Stimulated activated naive CD8-positive, alpha-beta T cell treated with anti-CD3 and anti-CD28 coated beads, Interleukin-15, amount 100 ng/mL, for 72 hours (primary cell): Measurements from ENCODE around the gene REV1.
A peak's percentile ranks its signal among the peaks of the same experiment; 100 is the strongest.
"Not testable (repeated sequence)": the region's sequence is repeated elsewhere in the genome, so short reads cannot be mapped to it uniquely, and the experiment has no call there.

Experiments
- ATAC-seq: fragments of 150-1000 bp; cut with Tn5 transposase; 2 replicates; pipeline ENCODE4 v1.10.0; 2021; ENCODE audit warnings: mild to moderate bottlenecking, moderate library complexity
- DNase-seq, 2 donors: peaks; one replicate each; pipeline ENCODE4 v3.0.0; 2021 to 2022
- H3K27ac Mint-ChIP-seq, 2 donors: one replicate each; pipeline ENCODE4 v1.8.0; 2022; ENCODE audit warnings: mild to moderate bottlenecking in 2 of 2, mixed read lengths in 2 of 2, moderate library complexity in 2 of 2
- H3K27me3 Mint-ChIP-seq: one replicate; pipeline ENCODE4 v1.8.0; 2022; ENCODE audit warnings: mixed read lengths
- H3K4me1 Mint-ChIP-seq: one replicate; pipeline ENCODE4 v1.8.0; 2022; ENCODE audit warnings: mild to moderate bottlenecking, mixed read lengths
- H3K4me3 Mint-ChIP-seq, 2 donors: one replicate each; pipeline ENCODE4 v1.8.0; 2022; ENCODE audit warnings: mild to moderate bottlenecking in 2 of 2, mixed read lengths in 2 of 2, moderate library complexity in 1 of 2
- H3K9me3 Mint-ChIP-seq, 2 donors: one replicate each; pipeline ENCODE4 v1.8.0; 2022; ENCODE audit warnings: mixed read lengths in 2 of 2

Gene REV1

DNA sequence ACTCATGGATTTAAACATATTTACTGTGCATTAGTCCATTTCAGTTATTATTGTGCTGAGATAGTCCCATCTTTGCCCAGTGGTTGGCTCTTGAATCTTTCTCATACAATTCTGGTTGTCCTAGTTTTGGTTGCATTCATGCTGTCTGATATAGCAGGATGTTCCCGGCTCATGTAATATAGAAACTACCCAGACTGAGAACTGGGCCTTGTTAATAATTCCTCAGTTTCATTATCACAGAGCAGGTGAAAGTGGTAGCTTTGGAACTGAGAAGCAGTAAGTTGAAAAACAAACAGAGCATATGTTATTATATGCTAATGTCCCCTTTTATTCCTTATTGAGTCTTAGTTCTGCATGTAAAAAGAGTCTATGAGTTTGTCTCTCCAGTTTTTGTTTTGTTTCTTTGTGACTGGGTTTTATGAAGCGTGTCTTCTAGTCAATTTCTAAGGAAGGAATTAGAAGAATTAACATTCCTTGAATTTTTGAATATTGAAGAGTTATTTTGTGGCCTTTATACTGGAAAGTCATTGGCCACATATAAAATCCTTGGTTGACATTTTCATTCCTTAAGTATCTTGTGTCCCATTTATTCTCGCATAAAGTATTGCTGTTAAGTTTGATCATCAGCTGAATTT is 109.3 kb downstream of the REV1 start:
- H3K9me3 Mint-ChIP-seq: no peaks in the 10 kb centered on the region
- H3K4me1 Mint-ChIP-seq: peaks cover 15% of the 10 kb centered on the region
- peak; percentile 69 for ATAC-seq
- H3K4me3 Mint-ChIP-seq: no peak overlapping the region
- H3K27ac Mint-ChIP-seq: peak overlapping the region in 1 of 2 donors; percentile 43
- H3K27me3 Mint-ChIP-seq: no peaks in the 10 kb centered on the region
- DNase-seq: no peak

DNA sequence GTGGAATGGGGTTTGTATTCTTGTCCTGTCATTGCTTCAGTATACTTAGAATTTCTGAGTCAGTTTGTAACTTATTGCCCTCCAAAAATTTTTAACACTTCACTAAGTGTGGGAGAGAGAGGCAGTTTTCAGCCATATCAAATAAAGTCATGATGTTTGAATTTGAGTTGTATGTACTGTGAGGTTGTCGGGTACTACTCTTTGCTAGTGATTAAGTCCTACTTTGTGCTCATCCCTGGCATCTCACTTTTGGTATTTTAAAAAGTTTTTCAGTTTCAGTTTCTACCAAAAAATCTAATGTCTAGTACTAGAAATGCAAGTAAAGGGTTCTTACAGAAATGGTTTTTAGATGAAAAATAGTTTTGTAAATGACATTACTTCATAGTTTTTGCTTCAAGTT is 111.9 kb downstream of the REV1 start:
- Mint-ChIP-seq H3K27ac (no peak overlapping the region), H3K9me3 (peaks cover 0 to 5% of the 10 kb centered on the region in 2 donors), H3K27me3 (no peaks in the 10 kb centered on the region), H3K4me1 (peaks cover 15% of the 10 kb centered on the region), H3K4me3 (no peak overlapping the region)
- ATAC-seq (peak; percentile 94), DNase-seq (no peak)

DNA sequence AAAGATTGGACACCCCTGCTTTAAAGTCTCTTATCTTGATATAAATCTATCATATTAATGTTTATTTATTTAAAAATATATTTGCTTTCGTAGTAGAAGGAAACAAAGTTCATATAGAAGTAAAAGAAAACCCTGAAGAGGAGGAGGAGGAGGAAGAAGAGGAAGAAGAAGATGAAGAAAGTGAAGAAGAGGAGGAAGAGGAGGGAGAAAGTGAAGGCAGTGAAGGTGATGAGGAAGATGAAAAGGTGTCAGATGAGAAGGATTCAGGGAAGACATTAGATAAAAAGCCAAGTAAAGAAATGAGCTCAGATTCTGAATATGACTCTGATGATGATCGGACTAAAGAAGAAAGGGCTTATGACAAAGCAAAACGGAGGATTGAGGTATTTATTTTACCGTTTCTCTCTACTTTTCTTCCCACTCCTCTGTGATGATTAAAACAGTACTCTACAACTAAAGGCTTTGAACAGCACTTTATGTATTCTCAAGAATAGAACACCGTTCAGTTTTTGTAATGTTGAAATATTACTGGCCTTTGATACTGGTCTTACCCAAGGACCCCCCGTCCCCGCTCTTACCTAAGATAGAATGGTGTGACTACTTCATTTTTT is 113.5 kb downstream of the REV1 start:
- DNase-seq (no peak), ATAC-seq (no peak)
- H3K4me3 Mint-ChIP-seq: no peak overlapping the region
- no peaks in the 10 kb centered on the region for H3K27me3 Mint-ChIP-seq
- H3K4me1 Mint-ChIP-seq: peaks cover 15% of the 10 kb centered on the region
- peaks cover 0 to 9% of the 10 kb centered on the region in 2 donors for H3K9me3 Mint-ChIP-seq
- peak overlapping the region in 1 of 2 donors; percentile 3 for H3K27ac Mint-ChIP-seq

DNA sequence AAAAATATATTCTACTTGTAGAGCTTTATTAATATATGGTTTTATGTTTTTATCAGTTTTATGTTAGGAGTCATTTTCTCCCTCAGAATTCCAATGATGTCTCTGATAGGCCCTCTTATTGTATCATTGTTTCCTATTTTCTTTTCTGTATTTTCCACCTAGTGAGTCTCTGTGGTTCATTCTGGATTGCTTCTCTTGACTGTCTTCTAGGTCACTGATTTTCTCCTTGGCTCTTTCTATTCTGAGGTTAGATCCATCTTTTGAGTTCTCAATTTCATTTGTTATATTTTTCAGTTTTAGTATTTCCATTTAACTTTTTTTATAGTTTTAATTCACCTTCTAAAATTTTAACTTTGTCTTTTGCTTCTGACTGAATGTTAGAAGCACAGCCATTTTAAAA is 115.1 kb downstream of the REV1 start:
- H3K27ac Mint-ChIP-seq: no peak overlapping the region
- ATAC-seq: no peak
- H3K9me3 Mint-ChIP-seq: peaks cover 0 to 9% of the 10 kb centered on the region in 2 donors
- DNase-seq: no peak
- H3K4me1 Mint-ChIP-seq: peaks cover 8% of the 10 kb centered on the region
- no peak overlapping the region for H3K4me3 Mint-ChIP-seq
- no peaks in the 10 kb centered on the region for H3K27me3 Mint-ChIP-seq

DNA sequence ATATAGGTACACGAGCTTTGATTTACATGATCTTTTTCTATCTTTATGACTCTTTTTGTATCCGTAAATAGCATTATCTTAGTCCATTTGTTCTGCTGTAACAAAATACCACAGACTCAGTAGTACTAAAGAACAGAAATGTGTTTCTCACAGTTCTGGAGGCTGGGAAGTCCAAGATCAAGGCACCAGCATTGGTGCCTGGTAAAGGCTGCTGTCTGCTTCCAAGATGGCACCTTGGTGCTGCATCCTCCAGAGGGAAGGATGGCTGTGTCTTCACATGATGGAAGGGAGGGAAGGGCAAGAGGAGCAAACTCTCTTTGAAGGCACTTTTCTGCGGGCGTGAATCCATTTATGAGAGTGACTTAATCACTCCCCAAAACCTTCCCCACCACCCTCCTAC is 116.7 kb downstream of the REV1 start:
- ATAC-seq: no peak
- no peaks in the 10 kb centered on the region for H3K27me3 Mint-ChIP-seq

DNA sequence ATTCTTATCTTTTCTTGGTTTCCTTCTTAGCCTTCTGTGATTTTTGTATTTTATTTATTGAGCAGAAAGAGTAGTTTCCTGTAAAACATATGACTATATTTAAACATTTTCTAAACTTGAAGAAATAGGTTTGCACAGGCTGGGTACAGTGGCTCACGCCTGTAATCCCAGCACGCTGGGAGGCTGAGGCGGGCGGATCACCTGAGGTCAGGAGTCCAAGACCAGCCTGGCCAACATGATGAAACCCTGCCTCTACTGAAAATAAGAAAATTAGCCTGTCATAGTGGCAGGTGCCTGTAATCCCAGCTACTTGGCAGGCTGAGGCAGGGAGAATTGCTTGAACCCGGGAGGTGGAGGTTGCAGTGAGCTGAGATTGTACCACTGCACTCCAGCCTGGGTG is 121.0 kb downstream of the REV1 start:
- not testable (repeated sequence) for H3K9me3 Mint-ChIP-seq, H3K4me3 Mint-ChIP-seq, DNase-seq, H3K27ac Mint-ChIP-seq, H3K27me3 Mint-ChIP-seq, ATAC-seq, H3K4me1 Mint-ChIP-seq

More for the DNA sequence above, 116.7 kb downstream of the REV1 start:
- Mint-ChIP-seq H3K4me1 (peaks cover 8% of the 10 kb centered on the region), H3K27ac (no peak overlapping the region), H3K9me3 (peaks cover 0 to 9% of the 10 kb centered on the region in 2 donors), H3K4me3 (no peak overlapping the region)
- DNase-seq: no peak

DNA sequence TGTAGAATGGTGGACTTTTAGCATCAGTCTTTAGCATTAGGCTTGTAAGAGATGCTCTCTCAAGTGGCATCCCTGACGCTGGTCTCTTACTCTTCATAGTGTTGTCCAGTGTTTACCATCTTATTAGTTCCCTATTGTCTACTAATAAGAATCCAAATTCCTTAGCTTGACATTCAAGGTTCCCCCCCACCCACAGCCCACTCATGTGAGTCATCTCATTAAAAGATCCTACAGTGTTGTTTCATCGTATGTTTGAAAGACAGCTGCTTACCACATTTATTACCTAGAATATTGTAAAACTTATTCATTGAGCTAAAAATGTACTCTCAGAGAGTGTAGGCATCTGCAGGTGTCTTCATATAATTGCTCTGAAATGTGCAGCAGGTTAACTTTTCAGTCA is 124.2 kb downstream of the REV1 start:
- Mint-ChIP-seq H3K27ac (no peak overlapping the region), H3K4me1 (peaks cover 8% of the 10 kb centered on the region), H3K9me3 (no peaks in the 10 kb centered on the region), H3K27me3 (no peaks in the 10 kb centered on the region), H3K4me3 (no peak overlapping the region)
- DNase-seq (no peak), ATAC-seq (no peak)

DNA sequence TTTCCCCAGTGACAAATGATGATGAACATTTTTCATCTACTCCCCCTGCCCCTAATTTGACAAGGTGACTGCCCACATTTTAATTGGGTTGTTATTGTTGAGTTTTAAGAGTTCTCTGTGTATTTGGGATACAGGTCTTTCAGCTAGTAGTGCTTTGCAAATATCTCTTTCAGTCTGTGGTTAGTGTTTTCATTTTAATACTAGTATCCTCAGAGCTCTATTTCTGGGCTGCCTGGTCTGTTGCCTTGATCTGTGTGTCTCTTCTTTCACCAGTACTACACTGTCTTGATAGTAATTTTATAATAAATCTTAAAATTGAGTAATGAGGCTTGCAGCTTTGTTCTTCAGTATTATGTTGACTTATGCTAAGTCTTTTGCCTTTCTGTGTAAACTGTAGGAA is 133.0 kb downstream of the REV1 start:
- Mint-ChIP-seq H3K27me3 (no peaks in the 10 kb centered on the region), H3K9me3 (no peaks in the 10 kb centered on the region), H3K27ac (peak overlapping the region in 1 of 2 donors; percentile 6), H3K4me1 (peaks cover 54% of the 10 kb centered on the region), H3K4me3 (no peak overlapping the region)
- DNase-seq (no peak), ATAC-seq (no peak)

DNA sequence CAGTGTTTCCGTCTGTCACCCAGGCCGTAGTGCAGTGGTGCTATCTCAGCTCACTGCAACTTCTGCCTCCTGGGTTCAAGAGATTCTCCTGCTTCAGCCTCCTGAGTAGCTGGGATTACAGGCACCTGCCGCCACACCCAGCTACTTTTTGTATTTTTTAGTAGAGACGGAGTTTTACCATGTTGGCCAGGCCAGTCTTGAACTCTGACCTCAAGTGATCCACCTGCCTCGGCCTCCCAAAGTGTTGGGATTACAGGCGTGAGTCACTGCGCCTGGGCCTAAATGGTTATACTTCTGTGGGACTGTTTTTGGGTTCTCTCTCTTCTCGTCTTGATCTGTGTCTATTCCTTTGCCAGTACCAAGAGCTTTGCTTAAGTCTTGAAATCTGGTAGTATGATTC is 135.0 kb downstream of the REV1 start:
- not testable (repeated sequence) for DNase-seq, ATAC-seq, H3K4me3 Mint-ChIP-seq, H3K27me3 Mint-ChIP-seq, H3K9me3 Mint-ChIP-seq
- H3K27ac Mint-ChIP-seq: peak overlapping the region in 1 of 2 donors; percentile 71
- H3K4me1 Mint-ChIP-seq: peaks cover 59% of the 10 kb centered on the region

DNA sequence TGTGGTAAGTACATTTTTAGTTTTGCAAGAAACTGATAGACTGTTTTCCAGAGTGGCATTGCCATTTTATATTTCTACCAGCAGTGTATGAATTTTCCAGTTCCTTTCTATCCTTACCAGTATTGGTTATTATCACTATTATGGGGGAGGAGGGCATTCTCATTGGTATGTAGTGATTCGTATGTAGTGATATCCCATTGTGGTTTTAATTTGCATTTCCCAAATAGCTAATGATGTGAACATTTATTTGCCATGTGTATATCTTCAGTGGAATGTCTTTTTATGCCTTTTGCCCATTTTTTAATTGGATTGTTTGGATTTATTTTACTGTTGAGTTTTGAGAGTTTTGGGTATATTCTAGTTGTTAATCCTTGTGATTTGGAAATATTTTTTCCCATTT is 135.7 kb downstream of the REV1 start:
- H3K27ac Mint-ChIP-seq: no peak overlapping the region
- peaks cover 67% of the 10 kb centered on the region for H3K4me1 Mint-ChIP-seq
- DNase-seq (no peak), ATAC-seq (no peak)
- H3K27me3 Mint-ChIP-seq: no peaks in the 10 kb centered on the region
- H3K9me3 Mint-ChIP-seq: no peaks in the 10 kb centered on the region
- H3K4me3 Mint-ChIP-seq: no peak overlapping the region
